ENCODE measurements around the gene ZFYVE28. TPM values are rescaled to one million over a fixed set of nuclear protein-coding genes. Genes with fewer than 3 reads are reported as not detected.
A peak's percentile ranks its signal among the peaks of the same experiment; 100 is the strongest.

Gene ZFYVE28
- total RNA-seq, 4 donors from 2014 or later = 8.9 to 19.1 (median 16.4) TPM

GRCh38 chr4:2340272-2341061 lies 78.0 kb downstream of the ZFYVE28 start:
- intact Hi-C loops (cut with DNase I) = no loop called here
- H3K36me3 ChIP-seq = no peaks in the 10 kb centered on the region
- H3K27ac ChIP-seq = no peak overlapping the region
- H3K4me3 ChIP-seq (replicated peaks in 1 of 3) = no peak overlapping the region
- no peaks in the 10 kb centered on the region for H3K27me3 ChIP-seq
- 93 to 94% methylated on average over 21 to 23 of the region's 27 CpGs for WGBS, 2 donors
- no peak for TF ChIP-seq POLR2A (IDR thresholded peaks at IDR 0.05)
- TF ChIP-seq CTCF (IDR thresholded peaks at IDR 0.05) = no peak
- no peaks in the 10 kb centered on the region for H3K9me3 ChIP-seq
- no peak for DNase-seq
- no peaks in the 10 kb centered on the region for H3K4me1 ChIP-seq

GRCh38 chr4:2339458-2340271 lies 78.8 kb downstream of the ZFYVE28 start:
- Histone ChIP-seq H3K36me3 (no peaks in the 10 kb centered on the region), H3K27ac (no peak overlapping the region), H3K9me3 (no peaks in the 10 kb centered on the region), H3K4me3 (replicated peaks in 1 of 3) (no peak overlapping the region), H3K4me1 (no peaks in the 10 kb centered on the region), H3K27me3 (no peaks in the 10 kb centered on the region)
- intact Hi-C loops (cut with DNase I) = no loop called here
- WGBS, 2 donors = 81 to 85% methylated on average over 27 to 28 of the region's 39 CpGs
- TF ChIP-seq CTCF (IDR thresholded peaks at IDR 0.05) = no peak
- TF ChIP-seq POLR2A (IDR thresholded peaks at IDR 0.05) = no peak
- DNase-seq = no peak

GRCh38 chr4:2338754-2339457 lies 79.5 kb downstream of the ZFYVE28 start:
- Histone ChIP-seq H3K4me1 (peaks cover 1 to 2% of the 10 kb centered on the region in 2 donors), H3K27me3 (no peaks in the 10 kb centered on the region), H3K36me3 (no peaks in the 10 kb centered on the region), H3K4me3 (replicated peaks in 1 of 3) (no peak overlapping the region), H3K9me3 (no peaks in the 10 kb centered on the region), H3K27ac (no peak overlapping the region)
- WGBS, 2 donors = 88 to 90% methylated on average over 27 of the region's 27 CpGs
- intact Hi-C loops (cut with DNase I) = no loop called here
- peak; percentile 23 to 27 for DNase-seq
- no peak for TF ChIP-seq CTCF (IDR thresholded peaks at IDR 0.05)
- no peak for TF ChIP-seq POLR2A (IDR thresholded peaks at IDR 0.05)

- Histone ChIP-seq H3K27ac (no peak overlapping the region), H3K4me3 (replicated peaks in 1 of 3) (no peak overlapping the region), H3K4me1 (peaks cover 4 to 7% of the 10 kb centered on the region in 2 donors), H3K27me3 (no peaks in the 10 kb centered on the region), H3K9me3 (no peaks in the 10 kb centered on the region), H3K36me3 (no peaks in the 10 kb centered on the region)
- intact Hi-C loops (cut with DNase I) = no loop called here
- TF ChIP-seq POLR2A (IDR thresholded peaks at IDR 0.05) = no peak
- no peak for TF ChIP-seq CTCF (IDR thresholded peaks at IDR 0.05)
- WGBS, 2 donors = 97 to 98% methylated on average over 8 to 13 of the region's 13 CpGs
- no peak for DNase-seq
Measured at GRCh38 chr4:2337896-2338295, 80.5 kb downstream of the ZFYVE28 start.
